GM12864 (cell line): Measurements from ENCODE around the gene MAN1C1.

Experiments used
- DNase-seq: peaks from one replicate; pipeline ENCODE4 v3.0.0-alpha.2; 2011; ENCODE audit warnings: low read depth
- H3K4me3 ChIP-seq: 2 replicates; pipeline ENCODE4 v1.5.1; 2011; ENCODE audit warnings: mild to moderate bottlenecking, low read depth, low read length, control low read depth
- TF ChIP-seq, protein P1 (sequence below): IDR thresholded peaks from 2 replicates; pipeline ENCODE4 v1.5.1; 2011; ENCODE audit warnings: low read depth, mild to moderate bottlenecking, moderate library complexity, low read length, control low read depth, inconsistent platforms; ENCODE audit errors: missing control alignments

Gene MAN1C1

DNA sequence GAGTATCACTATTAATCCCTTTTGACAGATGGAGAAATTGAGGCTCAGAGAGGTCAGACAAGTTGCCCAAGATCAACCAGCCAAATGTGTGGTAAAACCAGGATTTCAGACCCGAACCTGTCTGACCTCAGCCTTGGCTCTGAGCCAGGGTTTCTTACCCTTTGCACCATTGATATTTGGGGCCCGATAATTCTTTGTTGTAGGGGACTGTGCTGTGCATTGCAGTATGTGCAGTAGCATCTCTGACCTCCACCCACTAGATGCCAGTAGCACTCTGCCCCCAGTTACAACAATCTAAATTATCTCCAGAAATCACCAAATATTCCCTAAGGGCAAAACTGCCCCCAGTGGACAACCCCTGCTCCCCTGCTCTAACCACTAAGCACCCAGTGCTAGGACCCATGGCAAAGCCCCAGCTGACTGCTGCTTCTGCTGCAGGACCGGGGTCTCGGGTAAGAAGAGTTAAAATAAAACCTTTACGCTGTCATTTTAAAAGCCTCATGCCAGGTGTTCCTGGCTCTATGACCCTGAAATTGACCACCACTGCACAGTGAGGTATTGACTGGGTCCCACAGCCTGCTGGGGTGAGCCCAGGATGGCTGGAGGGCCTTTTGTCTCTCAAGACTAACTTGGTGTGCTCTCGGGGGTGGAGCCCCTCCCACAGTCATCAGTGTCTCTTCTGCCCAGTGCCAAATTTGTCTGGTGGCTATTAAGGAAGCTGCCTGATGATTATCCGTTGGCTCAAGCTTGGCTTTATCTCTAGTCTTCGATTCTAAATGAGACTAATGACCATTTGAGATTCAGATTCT is 5.6 kb upstream of the MAN1C1 start:
- TF ChIP-seq, protein P1, sequence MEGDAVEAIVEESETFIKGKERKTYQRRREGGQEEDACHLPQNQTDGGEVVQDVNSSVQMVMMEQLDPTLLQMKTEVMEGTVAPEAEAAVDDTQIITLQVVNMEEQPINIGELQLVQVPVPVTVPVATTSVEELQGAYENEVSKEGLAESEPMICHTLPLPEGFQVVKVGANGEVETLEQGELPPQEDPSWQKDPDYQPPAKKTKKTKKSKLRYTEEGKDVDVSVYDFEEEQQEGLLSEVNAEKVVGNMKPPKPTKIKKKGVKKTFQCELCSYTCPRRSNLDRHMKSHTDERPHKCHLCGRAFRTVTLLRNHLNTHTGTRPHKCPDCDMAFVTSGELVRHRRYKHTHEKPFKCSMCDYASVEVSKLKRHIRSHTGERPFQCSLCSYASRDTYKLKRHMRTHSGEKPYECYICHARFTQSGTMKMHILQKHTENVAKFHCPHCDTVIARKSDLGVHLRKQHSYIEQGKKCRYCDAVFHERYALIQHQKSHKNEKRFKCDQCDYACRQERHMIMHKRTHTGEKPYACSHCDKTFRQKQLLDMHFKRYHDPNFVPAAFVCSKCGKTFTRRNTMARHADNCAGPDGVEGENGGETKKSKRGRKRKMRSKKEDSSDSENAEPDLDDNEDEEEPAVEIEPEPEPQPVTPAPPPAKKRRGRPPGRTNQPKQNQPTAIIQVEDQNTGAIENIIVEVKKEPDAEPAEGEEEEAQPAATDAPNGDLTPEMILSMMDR, result peak; percentile 31
- no peak for DNase-seq
- no peak overlapping the region for H3K4me3 ChIP-seq

DNA sequence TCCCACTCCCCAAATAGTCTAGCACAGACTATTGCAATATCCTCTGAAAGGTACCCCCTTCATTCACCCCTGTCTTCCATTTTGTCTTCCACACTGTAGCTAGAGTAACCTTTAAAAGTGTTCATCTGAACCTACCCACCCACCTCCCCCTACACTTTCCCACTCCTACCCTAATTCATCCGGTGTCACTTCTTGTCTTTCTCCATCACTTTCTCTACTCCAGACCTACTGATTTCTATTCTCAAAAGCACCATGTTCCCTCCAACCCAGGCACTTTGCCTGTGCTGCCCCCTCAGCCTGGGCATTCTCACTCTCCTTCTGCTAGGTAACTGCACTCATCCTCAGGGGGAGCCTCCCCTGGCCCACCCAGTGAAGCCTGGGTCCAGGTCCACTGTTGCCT is 4.7 kb upstream of the MAN1C1 start:
- DNase-seq, result no peak
- H3K4me3 ChIP-seq, result no peak overlapping the region
- TF ChIP-seq, protein P1, result no peak

DNA sequence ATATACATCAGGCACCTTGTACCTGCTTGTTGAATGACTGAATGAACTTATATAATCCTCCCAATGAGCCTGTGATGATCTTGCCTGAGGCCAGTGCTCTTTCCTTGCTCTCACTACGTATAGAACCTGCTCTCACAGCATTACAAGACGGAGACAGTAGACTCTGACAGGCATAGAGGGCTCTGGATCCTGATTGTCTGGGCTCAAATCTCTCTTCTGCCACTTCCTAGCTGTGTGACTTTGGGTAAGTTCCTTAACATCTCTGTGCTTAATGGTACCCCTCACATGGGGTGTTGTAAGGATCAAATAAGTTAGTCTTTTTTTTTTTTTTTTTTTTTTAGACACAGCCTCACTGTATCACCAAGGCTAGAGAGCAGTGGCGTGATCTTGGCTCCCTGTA is 4.2 kb upstream of the MAN1C1 start:
- no peak overlapping the region for H3K4me3 ChIP-seq
- TF ChIP-seq, protein P1, result no peak
- DNase-seq, result no peak

DNA sequence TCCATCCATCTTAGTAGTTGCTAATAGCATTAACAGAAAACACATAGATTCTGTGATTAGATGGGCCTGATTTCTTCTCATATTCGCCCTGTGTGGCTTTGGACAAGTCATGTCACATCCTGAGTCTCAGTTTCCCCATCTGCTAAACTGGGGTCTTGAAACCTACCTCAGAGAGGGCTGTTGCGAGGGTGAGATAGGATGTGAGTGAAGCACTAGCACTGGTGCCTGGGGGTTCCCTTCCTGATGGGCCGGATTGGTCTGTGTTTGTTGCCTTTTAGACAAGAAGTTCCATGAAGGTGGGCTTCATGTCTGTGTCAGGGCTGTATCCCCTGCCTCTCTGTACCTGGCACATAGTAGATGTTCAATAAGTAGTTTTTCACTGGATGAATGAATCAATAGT is 3.5 kb upstream of the MAN1C1 start:
- no peak overlapping the region for H3K4me3 ChIP-seq
- TF ChIP-seq, protein P1, result no peak
- no peak for DNase-seq

DNA sequence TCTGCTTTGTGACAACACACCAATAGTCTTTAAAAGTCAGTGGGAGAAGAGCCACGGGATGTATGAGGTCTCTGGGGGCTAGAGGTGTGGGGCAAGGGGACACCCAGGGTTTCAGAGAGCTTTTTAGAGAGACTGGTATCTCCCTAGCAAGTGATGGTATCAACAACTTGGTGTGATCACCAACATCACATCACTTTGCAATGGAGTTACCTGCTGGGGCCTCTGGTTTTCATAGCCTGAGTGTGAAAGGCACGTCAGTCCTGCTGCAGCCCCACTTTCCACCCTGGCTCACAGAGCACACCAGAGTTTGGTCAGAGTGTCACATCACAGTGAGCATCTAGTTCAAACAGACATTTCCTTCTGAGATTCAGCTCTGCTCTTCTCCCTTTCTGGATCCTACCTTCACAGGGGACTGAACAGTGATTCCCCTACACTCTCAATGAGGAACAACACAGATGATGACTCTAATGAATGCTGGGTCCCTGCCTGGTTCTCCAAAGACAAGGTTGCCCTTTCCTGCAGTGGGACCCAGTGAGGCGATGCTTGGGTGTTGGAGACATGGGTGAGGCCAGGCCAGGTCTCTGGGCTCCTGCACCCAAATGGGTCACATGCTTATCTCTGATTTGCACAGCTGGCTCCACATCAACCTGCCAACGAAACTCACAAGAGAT is 2.0 kb upstream of the MAN1C1 start:
- TF ChIP-seq, protein P1, result no peak
- no peak for DNase-seq
- H3K4me3 ChIP-seq, result no peak overlapping the region

DNA sequence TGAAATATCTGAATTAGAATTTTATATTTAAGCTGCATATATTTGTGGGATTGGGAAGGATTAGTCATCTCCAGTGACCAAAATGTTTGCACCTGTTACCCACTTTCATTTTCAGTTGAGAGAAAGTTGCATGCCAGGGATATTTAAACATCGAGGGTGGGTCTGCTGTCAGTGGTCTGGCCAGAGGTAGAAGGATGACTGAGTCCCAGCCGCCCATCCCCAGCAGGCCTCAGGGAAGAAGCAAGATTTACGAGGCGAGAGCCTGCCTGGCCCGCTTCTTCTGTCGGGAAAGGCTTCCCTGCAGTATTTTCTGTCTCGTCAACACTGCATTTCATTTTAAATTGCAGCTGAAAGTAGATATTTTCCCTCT is 1.4 kb upstream of the MAN1C1 start:
- H3K4me3 ChIP-seq, result no peak overlapping the region
- no peak for DNase-seq
- TF ChIP-seq, protein P1, result no peak
